ENCODE results near the gene B3GLCT. TPM values are rescaled to one million over a fixed set of nuclear protein-coding genes. Genes with fewer than 3 reads are reported as not detected.

Gene B3GLCT
- total and polyA plus RNA-seq, 10 donors: 2.0 to 9.2 (median 5.5) TPM

GRCh38 chr13:31301119-31301518 lies 101.3 kb downstream of the B3GLCT start:
- Histone ChIP-seq H3K4me3 (no peak overlapping the region), H3K9me3 (peaks cover 0 to 6% (median 0%) of the 10 kb centered on the region in 8 donors), H3K36me3 (peaks cover 0 to 53% (median 3%) of the 10 kb centered on the region in 6 donors), H3K27me3 (replicated peaks in 1 of 7) (no peaks in the 10 kb centered on the region), H3K27ac (no peak overlapping the region), H3K4me1 (no peaks in the 10 kb centered on the region)
- intact Hi-C loops (cut with DNase I; ENCODE audit: low total_unique reads): no loop called here
- no peak for TF ChIP-seq POLR2AphosphoS5 (IDR thresholded peaks at IDR 0.05)
- TF ChIP-seq CTCF (IDR thresholded peaks at IDR 0.05 in 8 of 11, conservative IDR thresholded peaks at IDR 0.05 in 3 of 11): no peak
- no peak for TF ChIP-seq POLR2A (IDR thresholded peaks at IDR 0.05)
- DNase-seq: no peak

GRCh38 chr13:31310356-31310755 lies 110.6 kb downstream of the B3GLCT start:
- Histone ChIP-seq H3K36me3 (peaks cover 0 to 28% (median 8%) of the 10 kb centered on the region in 6 donors), H3K9me3 (peaks cover 7 to 71% (median 64%) of the 10 kb centered on the region in 8 donors), H3K4me1 (no peaks in the 10 kb centered on the region), H3K27ac (no peak overlapping the region), H3K27me3 (replicated peaks in 1 of 7) (no peaks in the 10 kb centered on the region), H3K4me3 (no peak overlapping the region)
- TF ChIP-seq POLR2A (IDR thresholded peaks at IDR 0.05) (no peak), CTCF (IDR thresholded peaks at IDR 0.05 in 8 of 11, conservative IDR thresholded peaks at IDR 0.05 in 3 of 11) (no peak), POLR2AphosphoS5 (IDR thresholded peaks at IDR 0.05) (no peak)
- DNase-seq: no peak
- intact Hi-C loops (cut with DNase I; ENCODE audit: low total_unique reads): no loop called here
- WGBS, 5 donors: 78 to 94% (median 93%) methylated on average over 4 of the region's 4 CpGs

- intact Hi-C loops (cut with DNase I; ENCODE audit: low total_unique reads): no loop called here
- WGBS, 5 donors: 38 to 72% (median 56%) methylated on average over 3 of the region's 3 CpGs
Measured at GRCh38 chr13:31310786-31311185, 111.0 kb downstream of the B3GLCT start.

GRCh38 chr13:31311921-31312320 lies 112.1 kb downstream of the B3GLCT start:
- Histone ChIP-seq H3K4me1 (no peaks in the 10 kb centered on the region), H3K36me3 (peaks cover 0 to 35% (median 8%) of the 10 kb centered on the region in 6 donors), H3K27me3 (replicated peaks in 1 of 7) (no peaks in the 10 kb centered on the region), H3K4me3 (no peak overlapping the region), H3K9me3 (peaks cover 12 to 87% (median 79%) of the 10 kb centered on the region in 8 donors), H3K27ac (no peak overlapping the region)
- no peak for TF ChIP-seq POLR2AphosphoS5 (IDR thresholded peaks at IDR 0.05)
- no peak for TF ChIP-seq CTCF (IDR thresholded peaks at IDR 0.05 in 8 of 11, conservative IDR thresholded peaks at IDR 0.05 in 3 of 11)
- no peak for TF ChIP-seq POLR2A (IDR thresholded peaks at IDR 0.05)
- 48 to 88% (median 70%) methylated on average over 2 of the region's 2 CpGs for WGBS, 5 donors
- intact Hi-C loops (cut with DNase I; ENCODE audit: low total_unique reads): no loop called here
- DNase-seq: no peak

More at GRCh38 chr13:31310786-31311185, 111.0 kb downstream of the B3GLCT start:
- Histone ChIP-seq H3K27me3 (replicated peaks in 1 of 7) (no peaks in the 10 kb centered on the region), H3K27ac (no peak overlapping the region), H3K36me3 (peaks cover 0 to 31% (median 8%) of the 10 kb centered on the region in 6 donors), H3K9me3 (peaks cover 9 to 76% (median 68%) of the 10 kb centered on the region in 8 donors), H3K4me3 (no peak overlapping the region), H3K4me1 (no peaks in the 10 kb centered on the region)
- no peak for TF ChIP-seq CTCF (IDR thresholded peaks at IDR 0.05 in 8 of 11, conservative IDR thresholded peaks at IDR 0.05 in 3 of 11)
- no peak for TF ChIP-seq POLR2A (IDR thresholded peaks at IDR 0.05)
- no peak for TF ChIP-seq POLR2AphosphoS5 (IDR thresholded peaks at IDR 0.05)
- no peak for DNase-seq

All from spleen (tissue), 11 donors.